ENCODE measurements around the gene HORMAD2.

DNA sequence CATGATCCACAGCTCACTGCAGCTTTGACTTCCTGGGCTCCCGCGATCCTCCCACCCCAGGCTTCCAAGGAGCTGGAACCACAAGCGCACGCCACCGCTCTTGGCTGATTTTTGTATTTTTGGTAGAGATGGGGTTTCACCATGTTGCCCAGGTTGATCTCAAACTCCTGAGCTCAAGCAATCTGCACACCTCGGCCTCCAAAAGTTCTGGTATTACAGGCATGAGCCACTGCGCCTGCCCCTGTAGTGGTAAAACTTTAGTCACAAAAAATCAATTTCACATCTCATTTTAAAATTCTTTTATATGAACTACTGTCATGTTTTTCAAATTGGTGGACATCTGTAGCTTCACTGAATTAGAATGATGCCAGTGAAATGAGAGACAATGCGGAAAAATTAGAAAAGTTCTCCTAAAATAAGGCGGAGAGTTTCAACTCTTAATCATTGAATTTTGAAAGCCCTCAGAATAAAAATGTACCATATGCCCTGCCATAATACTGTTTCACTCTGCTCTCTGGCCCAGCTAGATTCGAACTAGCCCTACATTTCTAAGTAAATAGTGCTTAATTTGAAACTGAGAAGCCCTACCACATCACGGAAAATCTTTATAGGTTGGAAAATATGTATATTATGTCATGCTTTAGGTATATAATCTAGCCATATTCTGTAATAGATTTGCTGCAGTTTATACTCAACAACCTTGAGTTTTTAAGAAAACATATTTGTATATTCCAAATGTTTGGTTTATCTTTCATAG lies 78.7 kb downstream of the HORMAD2 start:
- no peak for TF ChIP-seq CTCF (IDR thresholded peaks at IDR 0.05)
- no peak for TF ChIP-seq POLR2A (IDR thresholded peaks at IDR 0.05)

Measured in tibial nerve (tissue), 3 donors.